IPS DF 19.7 (cell line): ENCODE data around the gene NPBWR2.

ENCODE experiments used
- DNase-seq: peaks from one replicate; pipeline ENCODE4 v3.0.0-alpha.2; 2013; ENCODE audit warnings: low read depth, low spot score

NPBWR2 gene

GRCh38 chr20:64106981-64107735 lies at the start of gene NPBWR2:
TSS of gene NPBWR2 (minus strand) at chr20:64107565. CDS start at chr20:64106831, 734 bp downstream.
- DNase-seq: no peak

- DNase-seq: no peak
Measured at GRCh38 chr20:64156136-64156885, 48.9 kb upstream of the NPBWR2 start.

GRCh38 chr20:64155258-64156135 lies 48.1 kb upstream of the NPBWR2 start:
- DNase-seq: no peak

GRCh38 chr20:64154590-64155257 lies 47.4 kb upstream of the NPBWR2 start:
- DNase-seq: no peak

- no peak for DNase-seq
Measured at GRCh38 chr20:64153861-64154589, 46.7 kb upstream of the NPBWR2 start.

- DNase-seq: no peak
Measured at GRCh38 chr20:64153410-64153809, 46.0 kb upstream of the NPBWR2 start.

GRCh38 chr20:64152906-64153305 lies 45.5 kb upstream of the NPBWR2 start:
- DNase-seq: no peak

GRCh38 chr20:64151633-64152530 lies 44.5 kb upstream of the NPBWR2 start:
- DNase-seq: no peak

GRCh38 chr20:64150756-64151632 lies 43.6 kb upstream of the NPBWR2 start:
- no peak for DNase-seq

- no peak for DNase-seq
Measured at GRCh38 chr20:64149809-64150560, 42.6 kb upstream of the NPBWR2 start.

GRCh38 chr20:64149141-64149540 lies 41.8 kb upstream of the NPBWR2 start:
- DNase-seq: no peak

- no peak for DNase-seq
Measured at GRCh38 chr20:64148581-64148980, 41.2 kb upstream of the NPBWR2 start.

GRCh38 chr20:64146936-64147477 lies 39.6 kb upstream of the NPBWR2 start:
- no peak for DNase-seq

GRCh38 chr20:64146301-64146935 lies 39.1 kb upstream of the NPBWR2 start:
- DNase-seq: no peak

GRCh38 chr20:64145458-64146300 lies 38.3 kb upstream of the NPBWR2 start:
- no peak for DNase-seq
